SIG-M5 (cell line): ENCODE measurements around the gene KRT3.
"Not testable (repeated sequence)": the region's sequence is repeated elsewhere in the genome, so short reads cannot be mapped to it uniquely, and the experiment has no call there.

Source experiments
- DNase-seq: peaks from one replicate; lab custom pipeline; 2025; lab: John Stamatoyannopoulos, UW

Gene KRT3

GRCh38 chr12:52781399-52782082 lies 14.4 kb downstream of the KRT3 start:
- no peak for DNase-seq

- DNase-seq = no peak
These were observed 16.0 kb downstream of the KRT3 start for GRCh38 chr12:52779914-52780313.

- no peak for DNase-seq
These were observed 17.1 kb downstream of the KRT3 start for GRCh38 chr12:52778833-52779232.

- DNase-seq = no peak
These were observed 18.4 kb downstream of the KRT3 start for GRCh38 chr12:52777566-52777965.

GRCh38 chr12:52776913-52777395 lies 19.0 kb downstream of the KRT3 start, which contains the start of gene KRT76:
KRT76 (minus strand) TSS chr12:52777345; CDS start chr12:52777291, 54 bp downstream.
- no peak for DNase-seq

- DNase-seq = no peak
These were observed 19.5 kb downstream of the KRT3 start for GRCh38 chr12:52776435-52776834.

GRCh38 chr12:52774629-52775250 lies 21.2 kb downstream of the KRT3 start:
- no peak for DNase-seq

- no peak for DNase-seq
These were observed 23.1 kb downstream of the KRT3 start for GRCh38 chr12:52772772-52773171.

- DNase-seq = no peak
These were observed 23.7 kb downstream of the KRT3 start for GRCh38 chr12:52772188-52772587.

GRCh38 chr12:52771505-52771904 lies 24.4 kb downstream of the KRT3 start:
- DNase-seq = no peak

GRCh38 chr12:52771088-52771487 lies 24.8 kb downstream of the KRT3 start:
- no peak for DNase-seq

GRCh38 chr12:52769946-52770345 lies 26.0 kb downstream of the KRT3 start:
- DNase-seq = no peak

GRCh38 chr12:52769354-52769753 lies 26.6 kb downstream of the KRT3 start:
- no peak for DNase-seq

GRCh38 chr12:52768479-52769200 lies 27.3 kb downstream of the KRT3 start:
- DNase-seq = no peak

GRCh38 chr12:52767427-52767826 lies 28.5 kb downstream of the KRT3 start:
- DNase-seq = no peak

GRCh38 chr12:52767020-52767379 lies 28.9 kb downstream of the KRT3 start:
- DNase-seq = no peak

GRCh38 chr12:52766351-52767019 lies 29.4 kb downstream of the KRT3 start:
- no peak for DNase-seq

- DNase-seq = no peak
These were observed 30.2 kb downstream of the KRT3 start for GRCh38 chr12:52765702-52766101.

- no peak for DNase-seq
These were observed 31.9 kb downstream of the KRT3 start for GRCh38 chr12:52763991-52764390.

- DNase-seq = no peak
These were observed 32.8 kb downstream of the KRT3 start for GRCh38 chr12:52763036-52763659.

GRCh38 chr12:52761802-52762201 lies 34.1 kb downstream of the KRT3 start:
- no peak for DNase-seq

- DNase-seq = not testable (repeated sequence)
These were observed 34.7 kb downstream of the KRT3 start for GRCh38 chr12:52761218-52761617.
